ENCODE results near the gene PPY. TPM values are rescaled to one million over a fixed set of nuclear protein-coding genes. Genes with fewer than 3 reads are reported as not detected.

PPY gene
- total RNA-seq (ENCODE audit: low replicate concordance) = not detected in 2 replicates

GRCh38 chr17:43942051-43942685 lies at the start of gene PPY:
Gene PPY, minus strand, starts transcription at chr17:43942476. Its CDS starts 822 bp downstream, at chr17:43941654.
- DNase-seq (ENCODE audit: low read depth) = no peak
- no peak within 1 kb of the TSS for H3K4me3 ChIP-seq (ENCODE audit: low read depth, low read length)
- no peak for TF ChIP-seq CTCF (IDR thresholded peaks at IDR 0.05; ENCODE audit: insufficient read depth, low read length)

- no peak for DNase-seq (ENCODE audit: low read depth)
- no peak overlapping the region for H3K4me3 ChIP-seq (ENCODE audit: low read depth, low read length)
- no peak for TF ChIP-seq CTCF (IDR thresholded peaks at IDR 0.05; ENCODE audit: insufficient read depth, low read length)
Observed at GRCh38 chr17:43988301-43988700, 46.0 kb upstream of the PPY start.

- no peak for DNase-seq (ENCODE audit: low read depth)
- TF ChIP-seq CTCF (IDR thresholded peaks at IDR 0.05; ENCODE audit: insufficient read depth, low read length) = no peak
- no peak overlapping the region for H3K4me3 ChIP-seq (ENCODE audit: low read depth, low read length)
Observed at GRCh38 chr17:43987131-43988021, 45.1 kb upstream of the PPY start.

GRCh38 chr17:43986225-43986981 lies 44.1 kb upstream of the PPY start:
- no peak for DNase-seq (ENCODE audit: low read depth)
- no peak overlapping the region for H3K4me3 ChIP-seq (ENCODE audit: low read depth, low read length)
- no peak for TF ChIP-seq CTCF (IDR thresholded peaks at IDR 0.05; ENCODE audit: insufficient read depth, low read length)

GRCh38 chr17:43984521-43984920 lies 42.2 kb upstream of the PPY start:
- DNase-seq (ENCODE audit: low read depth) = no peak
- no peak for TF ChIP-seq CTCF (IDR thresholded peaks at IDR 0.05; ENCODE audit: insufficient read depth, low read length)
- H3K4me3 ChIP-seq (ENCODE audit: low read depth, low read length) = no peak overlapping the region

- H3K4me3 ChIP-seq (ENCODE audit: low read depth, low read length) = peak overlapping the region; percentile 39
- TF ChIP-seq CTCF (IDR thresholded peaks at IDR 0.05; ENCODE audit: insufficient read depth, low read length) = no peak
- DNase-seq (ENCODE audit: low read depth) = no peak
Observed at GRCh38 chr17:43983515-43984411, 41.5 kb upstream of the PPY start.

Data from fibroblast of the aortic adventitia (primary cell).